HepG2 (cell line): ENCODE measurements around the gene TMEM250. TPM values are rescaled to one million over a fixed set of nuclear protein-coding genes. Genes with fewer than 3 reads are reported as not detected.
A peak's percentile ranks its signal among the peaks of the same experiment; 100 is the strongest.

Experiments
- AGO1 ChIP-seq: fragments of 200-400 bp; formaldehyde crosslinking; IDR thresholded peaks from 2 replicates; pipeline ENCODE4 v1.6.1; 2017; ENCODE audit warnings: mild to moderate bottlenecking, low read depth, low read length, moderate library complexity; ENCODE audit not compliant: poor library complexity, severe bottlenecking
- ARNTL ChIP-seq: sonication (generic); formaldehyde crosslinking; IDR thresholded peaks from 2 replicates; pipeline ENCODE4 v1.4.0; 2020; ENCODE audit warnings: mild to moderate bottlenecking, missing genetic modification reagents
- ATF3 ChIP-seq: sonication (generic); formaldehyde crosslinking; IDR thresholded peaks from 2 replicates; pipeline ENCODE4 v1.4.0; 2020; ENCODE audit warnings: missing genetic modification reagents
- ATF6 ChIP-seq: sonication (generic); formaldehyde crosslinking; conservative IDR thresholded peaks from 2 replicates; pipeline ENCODE4 v1.4.0; 2020; ENCODE audit warnings: missing genetic modification reagents
- CBX2 ChIP-seq, 2 experiments: fragments of 200-600 bp in 1 of 2; sonication (generic); formaldehyde crosslinking in 1 of 2; IDR thresholded peaks; 2 replicates each; pipeline versions ENCODE4 v1.7.0 to v1.8.1; 2018 to 2022; ENCODE audit warnings: low read depth in 2 of 2, low read length in 1 of 2, mild to moderate bottlenecking in 1 of 2, missing genetic modification reagents in 1 of 2
- KIAA2018 ChIP-seq: sonication (generic); formaldehyde crosslinking; IDR thresholded peaks from 2 replicates; pipeline ENCODE4 v1.5.0; 2020; ENCODE audit warnings: mild to moderate bottlenecking, missing genetic modification reagents, borderline replicate concordance
- MXI1 ChIP-seq: IDR thresholded peaks from 3 replicates; pipeline ENCODE4 v1.6.1; 2012; ENCODE audit warnings: low read depth, low read length, inconsistent platforms, borderline replicate concordance
- POLR2A ChIP-seq, 2 experiments: IDR thresholded peaks; 2 replicates each; pipeline ENCODE4 v1.6.1; 2011; ENCODE audit warnings: low read depth in 2 of 2, low read length in 2 of 2, mild to moderate bottlenecking in 1 of 2, moderate library complexity in 1 of 2; ENCODE audit not compliant: insufficient read depth in 1 of 2
- RBM22 ChIP-seq: fragments of 200-400 bp; formaldehyde crosslinking; optimal IDR thresholded peaks from 2 replicates; pipeline ENCODE3; 2017; ENCODE audit warnings: mild to moderate bottlenecking, low read length, moderate library complexity
- RNF2 ChIP-seq: fragments of 450-650 bp; conservative IDR thresholded peaks from 2 replicates; pipeline ENCODE4 v1.6.1; 2016; ENCODE audit warnings: low read depth
- TARDBP ChIP-seq: sonication (generic); formaldehyde crosslinking; IDR thresholded peaks from 2 replicates; pipeline ENCODE4 v1.8.0; 2022; ENCODE audit warnings: mild to moderate bottlenecking, missing genetic modification reagents
- TP53 ChIP-seq: sonication (generic); formaldehyde crosslinking; conservative IDR thresholded peaks from 2 replicates; pipeline ENCODE4 v1.4.0; 2020; ENCODE audit warnings: missing genetic modification reagents
- ZBTB2 ChIP-seq: sonication (generic); formaldehyde crosslinking; IDR thresholded peaks from 2 replicates; pipeline ENCODE4 v1.8.0; 2022; ENCODE audit warnings: low read depth, missing genetic modification reagents
- ZNF124 ChIP-seq: sonication (generic); formaldehyde crosslinking; IDR thresholded peaks from 2 replicates; pipeline ENCODE4 v1.4.0; 2020; ENCODE audit warnings: missing genetic modification reagents
- ZNF510 ChIP-seq: sonication (generic); formaldehyde crosslinking; IDR thresholded peaks from 2 replicates; pipeline ENCODE4 v1.4.0; 2020; ENCODE audit warnings: low read depth, mild to moderate bottlenecking, missing genetic modification reagents
- ZNF567 ChIP-seq: sonication (generic); formaldehyde crosslinking; IDR thresholded peaks from 2 replicates; pipeline ENCODE4 v1.8.1; 2023; ENCODE audit warnings: mild to moderate bottlenecking, missing genetic modification reagents, borderline replicate concordance
- ZNF703 ChIP-seq: sonication (generic); formaldehyde crosslinking; IDR thresholded peaks from 2 replicates; pipeline ENCODE4 v1.5.1; 2020; ENCODE audit warnings: missing genetic modification reagents, mild to moderate bottlenecking, moderate library complexity, borderline replicate concordance
- ZNF768 ChIP-seq: sonication (generic); formaldehyde crosslinking; IDR thresholded peaks from 2 replicates; pipeline ENCODE4 v1.4.0; 2020; ENCODE audit warnings: missing genetic modification reagents
- ZSCAN31 ChIP-seq: sonication (generic); formaldehyde crosslinking; IDR thresholded peaks from 2 replicates; pipeline ENCODE4 v1.5.0; 2020; ENCODE audit warnings: low read depth, mild to moderate bottlenecking, missing genetic modification reagents
- polyA plus RNA-seq, 8 experiments: library from polyadenylated mRNA; depleted of rRNA in 3 of 8; stranded (reverse) in 7 of 8; unstranded in 1 of 8; fragments of >200 nt; fragmentation: Illumina TruSeq in 4 of 8; extraction: Trizol in 4 of 8; gene quantifications; 2 replicates each; pipeline versions ENCODE4 v1.2.1 to v1.2.3, GENCODE V29; 2011 to 2016; ENCODE audit warnings: low read depth in 4 of 8, missing spikeins in 1 of 8, mixed read lengths in 1 of 8; ENCODE audit not compliant: insufficient read depth in 1 of 8
- total RNA-seq, 5 experiments: library from RNA; depleted of rRNA; stranded (reverse); fragments of >200 nt; fragmentation: Illumina TruSeq; extraction: Trizol; gene quantifications; 2 replicates each; pipeline ENCODE4 v1.2.3, GENCODE V29; 2016; ENCODE audit warnings: low read depth in 1 of 5

The TMEM250 gene
- total and polyA plus RNA-seq, 2 of the 13 experiments (the other 11 are each of a cell fraction or from before 2014, with no cell fraction given), result 5.5 to 13.9 TPM

- TF ChIP-seq ZNF768 (CRISPR knock-in tag) (peak; percentile 33; the same call in 1 of the 2 replicates), ZNF567 (CRISPR knock-in tag) (peak; percentile 66; the same call in 1 of the 2 replicates), ATF6 (no peak), ARNTL (no peak), TP53 (CRISPR knock-in tag) (no peak), ZNF510 (CRISPR knock-in tag) (no peak), MXI1 (no peak), CBX2 (IDR thresholded peaks at IDR 0.05; ENCODE audit: low read depth, low read length) (no peak), CBX2 (CRISPR knock-in tag; IDR thresholded peaks at IDR 0.05; ENCODE audit: low read depth) (no peak), POLR2A (IDR thresholded peaks at IDR 0.05; ENCODE audit: insufficient read depth in 1 of 2, low read depth in 2 of 2, low read length in 2 of 2) (no peak), RBM22 (peak; percentile 27), ZSCAN31 (CRISPR knock-in tag) (no peak), RNF2 (no peak), ATF3 (CRISPR knock-in tag) (no peak), KIAA2018 (CRISPR knock-in tag) (no peak), AGO1 (peak; percentile 46), ZNF703 (no peak), ZBTB2 (CRISPR knock-in tag) (no peak), TARDBP (CRISPR knock-in tag) (0 out of 2 replicates have a peak, but pooled peaks have one; percentile 24), ZNF124 (CRISPR knock-in tag) (no peak)
These were observed 1.8 kb upstream of the TMEM250 start (continued) for GRCh38 chr9:136120438-136120844.
